Type B pancreatic cell (in vitro differentiated cells): ENCODE measurements around the gene WDR46. TPM values are rescaled to one million over a fixed set of nuclear protein-coding genes. Genes with fewer than 3 reads are reported as not detected.
A peak's percentile ranks its signal among the peaks of the same experiment; 100 is the strongest.

Source experiments
- DNase-seq: peaks from one replicate; pipeline ENCODE4 v3.0.0; 2021; ENCODE audit warnings: mixed read lengths; ENCODE audit not compliant: unreplicated experiment; ENCODE audit errors: extremely low spot score
- H3K27ac Mint-ChIP-seq: 2 replicates; pipeline ENCODE4 v1.8.0; 2021; ENCODE audit warnings: mild to moderate bottlenecking, mixed read lengths
- H3K27me3 Mint-ChIP-seq: 2 replicates; pipeline ENCODE4 v1.8.0; 2021; ENCODE audit warnings: mixed read lengths
- H3K36me3 Mint-ChIP-seq: 2 replicates; pipeline ENCODE4 v1.8.0; 2021; ENCODE audit warnings: mixed read lengths
- H3K4me1 Mint-ChIP-seq: one replicate; pipeline ENCODE4 v1.8.0; 2021; ENCODE audit warnings: mixed read lengths; ENCODE audit not compliant: unreplicated experiment
- H3K4me3 Mint-ChIP-seq: 2 replicates; pipeline ENCODE4 v1.8.0; 2021; ENCODE audit warnings: mild to moderate bottlenecking, mixed read lengths
- H3K9me3 Mint-ChIP-seq: 2 replicates; pipeline ENCODE4 v1.8.0; 2021; ENCODE audit warnings: mixed read lengths
- microRNA-seq: library from miRNA; unstranded; fragments of <30 nt; microRNA quantifications from one replicate; pipeline ENCODE4, GENCODE V29; 2020
- total RNA-seq: library from RNA; stranded (reverse); gene quantifications from 2 replicates; pipeline ENCODE4 v1.2.1, GENCODE V29; 2021; ENCODE audit warnings: low replicate concordance
- TF ChIP-seq, protein P1 (sequence below): fragments of 200-600 bp; sonication (generic); conservative IDR thresholded peaks from 2 replicates; pipeline ENCODE4 v1.5.0; 2021; ENCODE audit warnings: antibody characterized with exemption, mild to moderate bottlenecking

Gene WDR46
- total RNA-seq, 1 donor from 2014 or later, result 67.4 TPM

DNA sequence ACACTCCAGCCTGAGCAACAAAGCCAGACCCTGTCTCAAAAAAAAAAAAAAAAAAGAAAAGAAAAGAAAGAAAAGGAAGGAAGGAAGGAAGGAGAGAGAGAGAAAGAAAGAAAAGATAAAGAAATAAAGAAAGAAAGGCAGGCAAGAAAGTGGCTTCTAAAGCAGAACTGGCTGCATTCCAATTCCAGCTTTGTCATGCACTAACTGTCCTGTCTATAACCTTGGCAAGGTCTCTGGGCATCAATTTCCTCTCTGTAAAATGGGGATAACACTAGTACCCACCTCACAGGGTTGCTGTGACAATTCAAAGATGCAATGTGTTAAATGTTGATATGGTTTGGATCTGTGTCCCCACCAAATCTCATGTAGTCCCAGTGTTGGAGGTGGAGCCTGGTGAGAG, 52.7 kb downstream of the WDR46 start:
- Mint-ChIP-seq H3K4me1 (peaks cover 18% of the 10 kb centered on the region), H3K4me3 (no peak overlapping the region), H3K9me3 (no peaks in the 10 kb centered on the region), H3K36me3 (no peaks in the 10 kb centered on the region), H3K27ac (no peak overlapping the region), H3K27me3 (peaks cover 30% of the 10 kb centered on the region)
- TF ChIP-seq, protein P1, sequence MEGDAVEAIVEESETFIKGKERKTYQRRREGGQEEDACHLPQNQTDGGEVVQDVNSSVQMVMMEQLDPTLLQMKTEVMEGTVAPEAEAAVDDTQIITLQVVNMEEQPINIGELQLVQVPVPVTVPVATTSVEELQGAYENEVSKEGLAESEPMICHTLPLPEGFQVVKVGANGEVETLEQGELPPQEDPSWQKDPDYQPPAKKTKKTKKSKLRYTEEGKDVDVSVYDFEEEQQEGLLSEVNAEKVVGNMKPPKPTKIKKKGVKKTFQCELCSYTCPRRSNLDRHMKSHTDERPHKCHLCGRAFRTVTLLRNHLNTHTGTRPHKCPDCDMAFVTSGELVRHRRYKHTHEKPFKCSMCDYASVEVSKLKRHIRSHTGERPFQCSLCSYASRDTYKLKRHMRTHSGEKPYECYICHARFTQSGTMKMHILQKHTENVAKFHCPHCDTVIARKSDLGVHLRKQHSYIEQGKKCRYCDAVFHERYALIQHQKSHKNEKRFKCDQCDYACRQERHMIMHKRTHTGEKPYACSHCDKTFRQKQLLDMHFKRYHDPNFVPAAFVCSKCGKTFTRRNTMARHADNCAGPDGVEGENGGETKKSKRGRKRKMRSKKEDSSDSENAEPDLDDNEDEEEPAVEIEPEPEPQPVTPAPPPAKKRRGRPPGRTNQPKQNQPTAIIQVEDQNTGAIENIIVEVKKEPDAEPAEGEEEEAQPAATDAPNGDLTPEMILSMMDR, result no peak
- DNase-seq, result no peak

DNA sequence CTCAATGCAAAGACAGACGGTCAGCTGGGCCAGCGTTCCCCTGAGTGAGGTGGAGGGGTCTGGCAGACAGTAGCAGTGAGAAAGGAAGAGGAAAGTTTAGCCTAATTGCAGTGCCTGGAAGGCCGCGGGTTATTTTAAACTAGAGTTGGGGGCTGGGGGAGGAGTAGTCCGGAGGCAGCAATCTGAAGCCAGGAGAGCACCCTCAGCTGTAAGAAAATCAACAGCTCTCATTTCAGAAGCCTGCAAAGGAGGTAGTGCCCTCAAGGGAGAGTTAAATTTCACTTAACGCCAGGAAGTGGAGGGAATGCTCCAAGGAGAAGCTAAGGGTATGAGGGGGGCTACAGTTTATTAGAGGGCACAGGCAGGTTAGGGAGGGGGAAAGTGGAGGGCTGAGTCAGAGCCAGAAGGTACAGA, 53.8 kb downstream of the WDR46 start:
- no peaks in the 10 kb centered on the region for H3K9me3 Mint-ChIP-seq
- TF ChIP-seq, protein P1, result no peak
- peaks cover 30% of the 10 kb centered on the region for H3K27me3 Mint-ChIP-seq
- H3K36me3 Mint-ChIP-seq, result no peaks in the 10 kb centered on the region
- peak overlapping the region; percentile 6 for H3K4me3 Mint-ChIP-seq
- no peak for DNase-seq
- peak overlapping the region; percentile 22 for H3K27ac Mint-ChIP-seq
- H3K4me1 Mint-ChIP-seq, result peaks cover 20% of the 10 kb centered on the region

Small RNA genes lying within 50 kb of the gene (microRNA-seq; reads per million reads assigned to microRNA genes)
- gene MIR6834, result not detected
- gene MIR6873, result not detected

Other genes with a start within 250 kb of the WDR46 start
- 1.3 and 2.6 TPM in 2 replicates for gene HLA-DPA1, start 215.6 kb downstream of the WDR46 start, total RNA-seq
- gene HLA-DPB1, start 213.2 kb downstream of the WDR46 start, total RNA-seq, result 10.9 and 27.3 TPM in 2 replicates
- gene COL11A2, start 96.8 kb downstream of the WDR46 start, total RNA-seq, result 1.3 and 11.9 TPM in 2 replicates
- 49.2 and 61.9 TPM in 2 replicates for gene RXRB, start 88.6 kb downstream of the WDR46 start, total RNA-seq
- 147 and 202 TPM in 2 replicates for gene SLC39A7, start 88.4 kb downstream of the WDR46 start, total RNA-seq
- 13.9 and 15.7 TPM in 2 replicates for gene HSD17B8, start 84.6 kb downstream of the WDR46 start, total RNA-seq
- 44.5 and 60.4 TPM in 2 replicates for gene RING1, start 80.7 kb downstream of the WDR46 start, total RNA-seq
- 54.7 and 62.4 TPM in 2 replicates for gene VPS52, start 17.4 kb downstream of the WDR46 start, total RNA-seq
- 3,043 and 3,480 TPM in 2 replicates for gene RPS18, start 17.2 kb downstream of the WDR46 start, total RNA-seq
- gene B3GALT4, start 12.1 kb downstream of the WDR46 start, total RNA-seq, result 10.1 and 22.2 TPM in 2 replicates
- gene PFDN6, start 362 bp upstream of the WDR46 start, total RNA-seq, result 52.9 and 54.5 TPM in 2 replicates
- gene RGL2, start 9.7 kb upstream of the WDR46 start, total RNA-seq, result 128 and 176 TPM in 2 replicates
- gene TAPBP, start 24.8 kb upstream of the WDR46 start, total RNA-seq, result 71.4 and 93.5 TPM in 2 replicates
- 21.1 and 22.2 TPM in 2 replicates for gene ZBTB22, start 28.5 kb upstream of the WDR46 start, total RNA-seq
- 43.6 and 47.0 TPM in 2 replicates for gene DAXX, start 33.7 kb upstream of the WDR46 start, total RNA-seq
- 28.0 and 67.7 TPM in 2 replicates for gene KIFC1, start 102.6 kb upstream of the WDR46 start, total RNA-seq
- 23.8 and 49.6 TPM in 2 replicates for gene PHF1, start 121.8 kb upstream of the WDR46 start, total RNA-seq
- 212 and 278 TPM in 2 replicates for gene CUTA, start 128.9 kb upstream of the WDR46 start, total RNA-seq
- gene SYNGAP1, start 130.8 kb upstream of the WDR46 start, total RNA-seq, result 18.4 and 74.1 TPM in 2 replicates
- 11.3 and 14.5 TPM in 2 replicates for gene ZBTB9, start 165.3 kb upstream of the WDR46 start, total RNA-seq